ENCODE measurements around the gene SBF2.

The SBF2 gene

DNA sequence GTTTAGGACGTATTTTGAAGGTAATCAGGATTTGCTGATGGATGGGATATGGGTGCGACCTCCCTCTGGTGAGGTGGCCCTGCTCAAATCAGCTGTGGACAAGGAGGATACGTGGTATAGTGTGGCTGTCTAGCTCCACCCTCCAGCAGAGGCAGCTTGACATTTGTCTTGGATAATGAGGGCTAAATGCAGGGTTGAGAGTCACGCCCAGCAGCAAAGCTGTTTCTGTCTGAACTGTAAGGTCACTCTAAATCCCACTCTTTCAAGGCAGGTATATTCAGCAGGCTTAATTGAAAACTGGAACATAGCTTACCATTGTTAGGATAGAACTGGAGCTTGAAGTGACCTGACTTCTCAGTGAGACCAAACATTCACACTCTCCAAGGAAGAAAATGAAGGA, 531.5 kb downstream of the SBF2 start:
- TF ChIP-seq, protein P1, sequence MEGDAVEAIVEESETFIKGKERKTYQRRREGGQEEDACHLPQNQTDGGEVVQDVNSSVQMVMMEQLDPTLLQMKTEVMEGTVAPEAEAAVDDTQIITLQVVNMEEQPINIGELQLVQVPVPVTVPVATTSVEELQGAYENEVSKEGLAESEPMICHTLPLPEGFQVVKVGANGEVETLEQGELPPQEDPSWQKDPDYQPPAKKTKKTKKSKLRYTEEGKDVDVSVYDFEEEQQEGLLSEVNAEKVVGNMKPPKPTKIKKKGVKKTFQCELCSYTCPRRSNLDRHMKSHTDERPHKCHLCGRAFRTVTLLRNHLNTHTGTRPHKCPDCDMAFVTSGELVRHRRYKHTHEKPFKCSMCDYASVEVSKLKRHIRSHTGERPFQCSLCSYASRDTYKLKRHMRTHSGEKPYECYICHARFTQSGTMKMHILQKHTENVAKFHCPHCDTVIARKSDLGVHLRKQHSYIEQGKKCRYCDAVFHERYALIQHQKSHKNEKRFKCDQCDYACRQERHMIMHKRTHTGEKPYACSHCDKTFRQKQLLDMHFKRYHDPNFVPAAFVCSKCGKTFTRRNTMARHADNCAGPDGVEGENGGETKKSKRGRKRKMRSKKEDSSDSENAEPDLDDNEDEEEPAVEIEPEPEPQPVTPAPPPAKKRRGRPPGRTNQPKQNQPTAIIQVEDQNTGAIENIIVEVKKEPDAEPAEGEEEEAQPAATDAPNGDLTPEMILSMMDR (IDR thresholded peaks at IDR 0.05; ENCODE audit: insufficient read depth, low read depth, low read length, missing control alignments) = no peak
- H3K4me3 ChIP-seq (ENCODE audit: low read depth, low read length) = no peak overlapping the region
- no peak for DNase-seq (ENCODE audit: low read depth)

DNA sequence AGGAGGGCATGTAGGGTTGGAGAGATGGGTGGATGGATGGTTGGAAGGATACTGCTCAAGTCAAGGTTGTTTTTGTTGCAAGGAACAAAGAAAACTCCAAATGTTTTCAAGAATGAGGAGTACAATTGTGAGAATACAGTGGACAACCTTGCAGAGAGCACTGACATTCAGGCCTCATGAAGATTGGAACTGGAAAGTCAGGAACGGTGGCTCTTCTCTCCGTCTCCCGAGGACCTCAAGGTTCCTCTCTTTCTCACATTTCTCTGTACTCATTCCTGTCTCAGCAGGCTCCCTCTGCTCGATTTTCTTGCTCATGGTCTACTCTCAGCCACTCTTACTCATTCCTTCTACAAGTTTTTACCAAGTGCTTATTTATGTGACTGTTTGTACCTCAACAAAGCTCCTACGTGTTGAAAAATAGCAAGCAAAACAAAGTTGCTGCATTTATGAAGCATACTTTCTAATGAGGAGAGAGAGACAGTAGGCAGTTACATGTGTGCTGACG, 532.5 kb downstream of the SBF2 start:
- H3K4me3 ChIP-seq (ENCODE audit: low read depth, low read length) = no peak overlapping the region
- TF ChIP-seq, protein P1 (IDR thresholded peaks at IDR 0.05; ENCODE audit: insufficient read depth, low read depth, low read length, missing control alignments) = no peak
- no peak for DNase-seq (ENCODE audit: low read depth)

DNA sequence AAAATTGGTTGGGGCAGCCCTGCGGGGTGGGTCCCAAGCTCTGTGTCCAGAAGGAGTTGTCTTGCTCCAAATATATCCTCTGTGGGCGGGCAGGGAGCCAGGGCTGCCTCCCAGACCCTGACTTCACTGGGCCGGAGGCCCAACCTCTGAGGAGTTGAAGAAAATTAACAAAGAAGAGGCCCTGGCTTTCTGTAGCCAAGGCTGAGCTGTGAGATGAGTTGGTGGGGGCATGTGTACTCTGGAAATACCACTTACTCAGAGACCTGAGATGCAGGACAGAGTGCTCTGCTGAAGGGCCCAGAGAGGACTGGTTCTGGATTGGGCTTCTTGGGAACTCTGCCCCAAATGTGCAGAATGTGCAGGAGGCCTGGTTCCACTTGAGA, 533.8 kb downstream of the SBF2 start:
- no peak overlapping the region for H3K4me3 ChIP-seq (ENCODE audit: low read depth, low read length)
- TF ChIP-seq, protein P1 (IDR thresholded peaks at IDR 0.05; ENCODE audit: insufficient read depth, low read depth, low read length, missing control alignments) = no peak
- DNase-seq (ENCODE audit: low read depth) = no peak

DNA sequence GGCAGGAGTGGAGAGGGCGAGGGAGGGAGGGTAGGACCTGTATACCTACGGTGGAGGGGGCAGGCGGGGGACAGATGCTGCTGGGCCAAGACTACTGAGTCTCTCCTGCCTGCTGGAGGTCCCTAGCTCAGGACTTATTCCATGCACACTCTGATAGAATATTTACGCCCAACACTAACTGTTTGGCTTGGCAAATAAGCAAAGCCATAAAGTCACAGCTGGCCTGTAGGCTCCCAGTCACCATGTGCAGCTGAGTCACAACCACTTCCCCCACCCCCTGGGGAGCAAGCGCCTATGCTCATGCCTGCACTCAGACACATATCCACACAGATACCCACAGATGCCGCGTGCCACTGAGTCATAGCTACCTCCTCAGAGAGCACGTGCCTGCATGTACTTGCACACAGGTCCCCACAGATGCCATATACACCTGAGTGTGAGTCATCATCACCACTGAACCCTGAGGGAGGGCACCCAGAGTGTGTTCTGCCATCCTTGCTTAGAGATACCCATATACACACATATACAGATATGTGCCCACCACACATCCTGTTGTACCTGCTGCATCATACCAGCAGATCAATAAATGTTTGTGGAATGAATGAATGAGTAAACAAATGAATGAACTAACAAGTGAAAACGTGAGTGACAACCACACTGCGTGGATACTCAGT, 534.4 kb downstream of the SBF2 start:
- TF ChIP-seq, protein P1 (IDR thresholded peaks at IDR 0.05; ENCODE audit: insufficient read depth, low read depth, low read length, missing control alignments) = no peak
- peak; percentile 84 for DNase-seq (ENCODE audit: low read depth)
- peak overlapping the region; percentile 89 for H3K4me3 ChIP-seq (ENCODE audit: low read depth, low read length)

DNA sequence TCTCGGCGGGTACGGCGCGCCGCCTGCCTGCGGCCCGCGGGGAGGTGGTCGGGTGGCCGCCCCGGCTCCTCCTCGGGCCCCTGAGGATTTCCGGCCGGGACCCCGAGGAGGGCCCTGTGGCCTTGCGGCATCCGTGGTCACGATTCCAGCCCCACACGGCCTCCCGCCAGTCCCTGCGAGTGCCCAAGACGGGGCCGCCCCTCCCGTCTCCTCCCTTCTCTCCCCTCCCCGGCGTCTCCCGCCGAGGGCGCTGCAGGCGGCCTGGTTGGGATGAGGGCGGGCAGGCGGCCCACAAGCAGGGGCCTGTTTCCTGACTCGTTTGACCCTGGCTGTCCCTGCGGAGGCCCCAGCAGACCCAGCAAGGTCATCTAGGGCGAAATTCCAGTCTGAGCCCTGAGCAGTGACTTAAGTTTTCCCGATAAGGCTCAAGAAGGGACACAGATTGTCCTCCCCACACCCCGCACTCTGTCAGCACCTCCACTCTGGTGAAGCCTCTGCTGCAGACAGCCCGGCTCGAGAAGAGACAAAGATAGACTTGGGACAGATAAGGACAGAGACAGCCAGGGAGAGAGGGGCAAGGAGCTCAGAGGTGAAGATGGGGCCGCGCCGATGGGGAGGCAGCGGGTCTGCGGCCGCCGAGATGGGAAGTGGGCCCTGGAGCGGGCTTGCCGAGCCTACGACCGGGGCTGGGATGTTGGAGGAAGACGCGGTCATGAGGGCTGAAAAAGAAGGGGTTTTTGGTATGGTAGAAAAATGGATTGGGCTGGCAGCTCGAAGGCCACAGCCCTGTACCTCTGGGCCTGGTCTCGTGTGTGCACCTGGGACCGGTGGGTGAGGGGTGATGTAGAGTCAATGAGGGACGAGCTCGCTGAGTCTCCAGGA, 535.1 kb downstream of the SBF2 start:
- DNase-seq (ENCODE audit: low read depth) = peak; percentile 66
- peak overlapping the region; percentile 89 for H3K4me3 ChIP-seq (ENCODE audit: low read depth, low read length)
- TF ChIP-seq, protein P1 (IDR thresholded peaks at IDR 0.05; ENCODE audit: insufficient read depth, low read depth, low read length, missing control alignments) = peak; percentile 10

DNA sequence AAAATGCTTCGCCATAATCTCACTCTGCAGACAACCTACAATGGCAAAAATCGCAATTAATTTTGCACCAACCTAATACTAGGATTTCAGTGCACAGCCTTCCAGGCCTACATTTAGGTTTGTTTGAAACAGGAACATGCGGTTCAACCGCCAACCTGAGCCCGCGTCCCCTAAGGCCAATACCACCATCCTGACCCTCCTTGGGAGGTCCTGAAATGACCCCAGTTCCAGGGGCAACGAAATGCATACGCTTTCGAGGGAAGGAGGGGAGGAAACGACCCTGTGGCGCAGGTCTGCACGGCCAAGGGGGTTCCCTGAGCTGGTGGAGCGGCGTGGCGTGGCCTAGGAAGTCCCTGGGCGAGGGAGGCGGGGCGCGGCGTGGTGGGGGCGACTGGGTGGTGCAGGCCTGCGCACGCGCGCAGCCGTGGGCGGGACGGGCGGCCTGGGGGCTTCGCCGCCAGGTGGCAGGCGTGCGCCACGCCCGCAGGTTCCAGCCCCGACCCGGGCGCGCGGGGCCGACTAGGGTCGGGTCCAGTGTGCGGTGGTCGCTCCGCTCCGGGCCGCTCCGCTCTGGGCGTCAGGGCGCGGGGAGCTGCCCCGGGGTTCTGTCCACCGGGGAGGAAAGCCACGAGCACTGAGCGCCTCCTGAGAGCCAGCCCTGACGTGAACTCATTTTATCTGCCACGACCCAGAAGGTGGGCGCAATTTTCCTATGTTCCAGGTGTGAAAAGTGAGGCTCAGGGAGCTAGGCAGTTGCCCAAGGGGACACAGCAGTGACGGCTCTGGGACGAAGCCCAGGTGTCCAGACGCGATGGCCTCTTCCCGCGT, 536.0 kb downstream of the SBF2 start:
- TF ChIP-seq, protein P1 (IDR thresholded peaks at IDR 0.05; ENCODE audit: insufficient read depth, low read depth, low read length, missing control alignments) = peak; percentile 85
- peak overlapping the region; percentile 89 for H3K4me3 ChIP-seq (ENCODE audit: low read depth, low read length)
- DNase-seq (ENCODE audit: low read depth) = peak; percentile 94
